ENCODE data around the gene PKDCC.

Gene PKDCC, protein sequence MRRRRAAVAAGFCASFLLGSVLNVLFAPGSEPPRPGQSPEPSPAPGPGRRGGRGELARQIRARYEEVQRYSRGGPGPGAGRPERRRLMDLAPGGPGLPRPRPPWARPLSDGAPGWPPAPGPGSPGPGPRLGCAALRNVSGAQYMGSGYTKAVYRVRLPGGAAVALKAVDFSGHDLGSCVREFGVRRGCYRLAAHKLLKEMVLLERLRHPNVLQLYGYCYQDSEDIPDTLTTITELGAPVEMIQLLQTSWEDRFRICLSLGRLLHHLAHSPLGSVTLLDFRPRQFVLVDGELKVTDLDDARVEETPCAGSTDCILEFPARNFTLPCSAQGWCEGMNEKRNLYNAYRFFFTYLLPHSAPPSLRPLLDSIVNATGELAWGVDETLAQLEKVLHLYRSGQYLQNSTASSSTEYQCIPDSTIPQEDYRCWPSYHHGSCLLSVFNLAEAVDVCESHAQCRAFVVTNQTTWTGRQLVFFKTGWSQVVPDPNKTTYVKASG
- total RNA-seq = 0 to 1.9 (median 0.23) reads per million in 9 experiments

DNA sequence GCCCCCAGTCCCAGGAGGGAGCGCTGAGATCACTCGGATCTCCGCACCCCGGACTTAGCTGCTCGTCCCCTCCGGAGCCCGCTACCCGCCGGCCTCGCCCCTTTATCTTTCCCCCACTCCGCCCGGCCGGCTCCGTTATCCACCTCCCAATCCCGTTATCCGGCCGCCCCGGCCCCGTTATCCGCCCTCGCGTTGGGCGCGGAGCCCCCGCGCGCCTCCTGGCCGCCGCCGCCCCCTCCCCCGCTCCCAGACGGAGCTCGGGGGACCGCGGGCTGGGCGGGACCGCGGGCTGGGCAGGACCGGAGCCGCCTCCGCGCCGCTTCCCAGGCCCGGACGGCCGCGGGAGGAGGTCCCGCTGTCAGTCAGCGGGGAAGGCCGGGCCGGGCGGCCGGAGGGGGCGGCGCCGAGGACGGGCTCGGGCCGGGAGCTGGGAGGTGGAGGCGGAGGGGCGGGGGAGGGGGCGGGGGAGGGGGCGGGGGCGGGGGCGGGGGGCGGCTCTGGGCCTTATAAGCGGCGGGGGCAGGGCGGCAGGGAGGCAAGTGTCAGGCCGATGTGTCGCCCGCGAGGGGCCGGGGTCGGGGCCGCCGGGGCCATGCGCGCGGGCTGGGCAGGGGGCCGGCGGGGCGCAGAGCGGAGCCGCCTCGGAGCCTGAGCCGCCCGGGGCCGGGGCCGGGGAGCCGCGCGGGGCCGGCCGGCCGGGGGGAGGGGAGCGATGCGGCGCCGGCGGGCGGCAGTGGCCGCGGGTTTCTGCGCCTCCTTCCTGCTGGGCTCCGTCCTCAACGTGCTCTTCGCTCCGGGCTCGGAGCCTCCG is at the start of gene PKDCC:
Gene PKDCC (plus strand): TSS at position 534 of the 811 bp plus-strand sequence. CDS start 179 bp downstream, at position 713.
- peak within 1 kb of the TSS; percentile 69 to 73 for H3K4me3 Mint-ChIP-seq
- H3K9me3 Mint-ChIP-seq = no peaks in the 10 kb centered on the region
- H3K27ac Mint-ChIP-seq = no peak within 1 kb of the TSS
- peaks cover 57 to 60% of the 10 kb centered on the region in 2 donors for H3K27me3 Mint-ChIP-seq
- ATAC-seq (replicated peaks) (peak; percentile 71), DNase-seq (peak; percentile 15 to 17 (median 17))
- H3K4me1 Mint-ChIP-seq (ENCODE audit: low read depth in 2 of 2) = peaks cover 0 to 3% of the 10 kb centered on the region in 2 donors
- H3K36me3 Mint-ChIP-seq (ENCODE audit: insufficient read depth) = no peaks in the 10 kb centered on the region

DNA sequence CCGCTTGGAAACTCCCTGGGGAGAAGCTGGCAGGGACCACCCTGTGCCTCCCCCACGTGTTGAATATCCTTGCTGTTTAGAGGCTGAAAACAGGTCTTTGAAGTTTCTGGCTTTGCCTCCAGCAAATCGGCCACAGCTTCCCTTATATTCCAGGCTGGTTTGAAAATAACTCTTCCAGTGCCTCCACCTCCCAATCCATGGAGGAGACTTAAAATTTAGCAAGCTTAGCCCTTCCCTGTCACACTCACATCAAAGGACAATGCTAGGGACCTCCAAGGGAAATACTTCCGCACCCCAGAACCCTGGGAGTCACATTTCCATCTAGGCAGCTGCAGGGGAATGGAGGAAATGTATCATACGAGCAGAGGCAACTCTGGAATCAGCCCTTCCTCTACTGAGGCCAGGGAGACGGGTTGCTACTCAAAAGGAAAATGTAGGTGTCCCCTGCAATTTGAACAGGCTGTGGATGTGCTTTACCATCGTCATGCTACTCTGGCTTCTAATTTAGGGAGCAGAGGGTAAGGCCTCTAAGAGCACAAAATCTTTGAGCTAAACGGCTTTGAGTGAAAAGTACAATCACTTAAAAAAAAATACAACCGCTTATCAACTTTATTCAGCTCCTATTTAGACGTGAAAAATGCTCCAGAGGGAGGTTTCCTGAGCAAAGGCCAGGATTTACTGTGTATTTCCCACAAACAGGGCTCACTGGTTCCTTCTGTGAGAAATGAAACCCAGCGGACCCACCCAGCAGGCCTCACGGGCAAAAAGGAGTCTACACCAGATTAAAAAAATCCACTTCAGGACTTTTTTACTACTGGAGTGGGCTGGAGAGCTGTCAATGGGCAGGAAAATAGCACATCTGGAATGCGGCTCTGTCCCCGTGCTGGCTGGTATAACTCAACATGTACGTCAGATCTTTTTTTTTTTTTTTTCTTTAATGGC is 49.4 kb upstream of the PKDCC start:
- H3K27me3 Mint-ChIP-seq = peaks cover 13 to 21% of the 10 kb centered on the region in 2 donors
- no peak overlapping the region for H3K4me3 Mint-ChIP-seq
- DNase-seq (no peak), ATAC-seq (replicated peaks) (no peak)
- H3K4me1 Mint-ChIP-seq (ENCODE audit: low read depth in 2 of 2) = no peaks in the 10 kb centered on the region
- no peaks in the 10 kb centered on the region for H3K36me3 Mint-ChIP-seq (ENCODE audit: insufficient read depth)
- H3K9me3 Mint-ChIP-seq = no peaks in the 10 kb centered on the region
- H3K27ac Mint-ChIP-seq = no peak overlapping the region

DNA sequence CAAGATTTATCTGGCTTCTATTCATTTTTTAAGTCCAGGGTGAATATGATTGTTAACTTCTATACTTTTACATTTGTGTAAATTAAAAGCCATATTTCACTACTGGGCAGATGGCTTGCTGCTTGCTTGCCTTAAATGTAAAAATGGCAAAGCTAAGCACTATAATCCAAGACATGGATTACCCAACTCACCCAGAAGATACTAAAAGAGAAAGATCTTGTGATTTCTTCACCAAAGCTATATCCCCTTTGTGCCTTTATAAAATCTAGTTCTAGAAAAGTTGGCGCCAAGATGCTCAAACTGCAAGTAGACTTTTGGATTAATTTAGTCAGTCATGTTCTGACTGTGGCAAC is 48.7 kb upstream of the PKDCC start:
- no peak for DNase-seq
- H3K27ac Mint-ChIP-seq = no peak overlapping the region
- no peaks in the 10 kb centered on the region for H3K36me3 Mint-ChIP-seq (ENCODE audit: insufficient read depth)
- no peak for ATAC-seq (replicated peaks)
- peaks cover 0 to 2% of the 10 kb centered on the region in 2 donors for H3K9me3 Mint-ChIP-seq
- H3K4me3 Mint-ChIP-seq = no peak overlapping the region
- H3K4me1 Mint-ChIP-seq (ENCODE audit: low read depth in 2 of 2) = no peaks in the 10 kb centered on the region
- H3K27me3 Mint-ChIP-seq = peaks cover 13 to 21% of the 10 kb centered on the region in 2 donors

DNA sequence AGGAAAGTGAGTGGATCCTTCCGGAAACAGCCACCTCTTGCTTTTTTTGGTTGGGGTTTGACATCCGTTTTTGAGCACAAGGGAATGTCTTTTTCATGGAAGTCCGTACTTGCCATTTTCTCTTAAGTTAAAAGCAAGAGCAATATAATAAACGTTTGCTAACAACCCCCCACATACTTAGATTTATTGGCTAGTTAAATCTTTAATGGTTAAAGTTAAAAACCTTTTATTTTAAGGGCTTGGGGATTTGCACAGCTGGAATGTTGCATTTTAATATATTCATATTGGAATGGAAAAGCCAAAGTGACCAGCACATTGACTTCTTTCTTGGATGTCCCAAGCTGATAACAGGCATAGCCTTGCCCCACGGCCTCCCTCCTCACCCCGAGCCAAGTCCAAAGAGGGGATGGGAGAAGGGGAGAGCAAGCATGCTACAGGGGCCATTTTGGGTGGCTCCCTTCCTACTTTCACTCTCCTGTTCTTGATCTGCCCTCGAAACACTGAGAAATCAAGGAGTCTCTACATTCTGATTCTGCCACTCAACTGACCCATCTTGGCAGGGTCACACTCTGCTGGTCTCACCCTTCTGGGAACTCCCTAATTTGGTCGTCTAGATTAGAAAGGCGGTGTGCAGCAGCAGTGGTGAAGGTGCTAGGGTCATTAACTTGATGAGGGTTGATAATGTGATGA is 48.1 kb upstream of the PKDCC start:
- peaks cover 0 to 5% of the 10 kb centered on the region in 2 donors for H3K9me3 Mint-ChIP-seq
- no peaks in the 10 kb centered on the region for H3K4me1 Mint-ChIP-seq (ENCODE audit: low read depth in 2 of 2)
- peaks cover 13 to 22% of the 10 kb centered on the region in 2 donors for H3K27me3 Mint-ChIP-seq
- DNase-seq (no peak), ATAC-seq (replicated peaks) (no peak)
- no peak overlapping the region for H3K4me3 Mint-ChIP-seq
- no peaks in the 10 kb centered on the region for H3K36me3 Mint-ChIP-seq (ENCODE audit: insufficient read depth)
- no peak overlapping the region for H3K27ac Mint-ChIP-seq

DNA sequence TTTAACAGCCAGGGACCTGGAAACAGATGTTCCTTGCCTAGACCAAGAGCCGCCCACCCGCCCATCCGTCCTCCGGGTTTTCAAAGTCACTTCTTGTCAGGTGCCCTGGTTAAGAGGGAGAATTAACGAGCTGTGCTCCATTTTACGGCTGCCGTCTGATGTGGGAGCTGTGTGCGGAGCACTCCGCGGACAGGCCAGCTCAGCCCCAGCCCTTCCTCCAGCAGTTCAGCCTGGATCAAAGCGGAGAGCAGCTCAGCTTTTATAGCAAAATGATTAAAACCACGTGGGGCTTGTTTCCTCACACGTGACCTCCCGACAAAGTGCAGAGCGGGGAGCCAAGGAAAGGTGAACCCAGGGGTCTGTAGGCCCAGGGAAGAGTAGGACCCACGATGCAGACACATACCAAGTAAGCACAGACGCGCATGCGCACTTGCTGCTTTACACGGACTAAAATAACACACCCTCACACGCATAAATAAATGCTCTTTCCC is 46.1 kb upstream of the PKDCC start:
- H3K4me3 Mint-ChIP-seq = no peak overlapping the region
- ATAC-seq (replicated peaks) (no peak), DNase-seq (no peak)
- no peaks in the 10 kb centered on the region for H3K36me3 Mint-ChIP-seq (ENCODE audit: insufficient read depth)
- H3K27me3 Mint-ChIP-seq = peaks cover 22 to 40% of the 10 kb centered on the region in 2 donors
- no peak overlapping the region for H3K27ac Mint-ChIP-seq
- H3K9me3 Mint-ChIP-seq = peaks cover 0 to 7% of the 10 kb centered on the region in 2 donors
- H3K4me1 Mint-ChIP-seq (ENCODE audit: low read depth in 2 of 2) = no peaks in the 10 kb centered on the region

DNA sequence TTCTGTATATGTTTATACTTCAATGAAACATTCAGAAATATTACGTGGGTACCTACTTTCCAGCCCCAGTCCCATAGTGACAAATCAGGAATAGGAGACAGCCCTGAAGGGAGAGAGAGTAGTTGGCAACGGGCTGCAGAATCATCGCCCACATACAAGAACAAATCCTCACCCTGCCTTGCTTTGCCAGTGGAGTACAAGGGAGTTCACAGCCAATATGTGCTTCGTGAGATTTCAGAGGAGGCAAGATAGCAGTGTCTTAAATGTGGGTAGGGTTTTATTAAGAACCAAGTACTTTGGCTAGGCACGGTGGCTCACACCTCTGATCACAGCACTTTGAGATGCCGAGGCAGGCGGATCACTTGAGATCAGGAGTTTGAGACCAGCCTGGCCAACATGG is 40.3 kb upstream of the PKDCC start:
- H3K9me3 Mint-ChIP-seq = peaks cover 0 to 7% of the 10 kb centered on the region in 2 donors
- H3K27me3 Mint-ChIP-seq = peaks cover 17 to 31% of the 10 kb centered on the region in 2 donors
- peaks cover 24 to 25% of the 10 kb centered on the region in 2 donors for H3K4me1 Mint-ChIP-seq (ENCODE audit: low read depth in 2 of 2)
- H3K27ac Mint-ChIP-seq = no peak overlapping the region
- DNase-seq (no peak), ATAC-seq (replicated peaks) (no peak)
- H3K4me3 Mint-ChIP-seq = no peak overlapping the region
- no peaks in the 10 kb centered on the region for H3K36me3 Mint-ChIP-seq (ENCODE audit: insufficient read depth)

DNA sequence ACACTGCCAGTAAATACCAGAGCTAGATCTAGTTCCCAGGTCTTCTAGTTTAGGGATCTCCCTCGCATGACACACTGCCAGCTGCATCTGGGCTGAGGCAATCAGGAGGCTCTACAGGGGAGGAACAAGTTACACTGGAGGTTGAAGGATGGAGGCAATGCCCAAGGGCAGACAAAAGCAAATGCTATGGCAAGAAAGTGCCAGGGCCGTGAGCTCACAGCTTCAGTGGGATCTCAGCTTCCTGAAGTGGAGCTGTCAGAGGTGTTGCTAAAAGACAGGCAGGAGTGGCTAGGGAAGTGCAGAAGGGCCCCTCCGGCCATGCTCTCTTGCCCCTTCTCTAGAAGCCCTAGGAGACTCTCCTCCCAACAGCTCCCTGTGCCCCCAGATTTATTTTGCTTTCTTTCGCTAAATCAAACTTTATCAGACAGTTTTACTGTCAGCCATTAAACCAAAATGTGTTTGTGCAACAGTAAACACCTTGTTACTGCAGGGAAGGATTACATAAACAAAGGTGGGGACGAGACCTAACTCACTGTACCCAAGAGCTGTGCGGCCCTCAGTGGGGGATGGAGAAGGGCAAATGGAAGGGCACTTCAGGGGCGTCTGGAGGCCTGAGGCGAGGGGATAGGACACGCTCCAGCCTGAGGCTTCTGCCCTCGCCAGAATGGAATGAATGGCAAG is 39.4 kb upstream of the PKDCC start:
- no peaks in the 10 kb centered on the region for H3K36me3 Mint-ChIP-seq (ENCODE audit: insufficient read depth)
- no peak for ATAC-seq (replicated peaks)
- H3K4me3 Mint-ChIP-seq = peak overlapping the region; percentile 82
- peaks cover 25 to 27% of the 10 kb centered on the region in 2 donors for H3K4me1 Mint-ChIP-seq (ENCODE audit: low read depth in 2 of 2)
- peaks cover 17 to 31% of the 10 kb centered on the region in 2 donors for H3K27me3 Mint-ChIP-seq
- H3K27ac Mint-ChIP-seq = peak overlapping the region in 1 of 2 donors; percentile 81
- no peak for DNase-seq
- peaks cover 0 to 7% of the 10 kb centered on the region in 2 donors for H3K9me3 Mint-ChIP-seq

DNA sequence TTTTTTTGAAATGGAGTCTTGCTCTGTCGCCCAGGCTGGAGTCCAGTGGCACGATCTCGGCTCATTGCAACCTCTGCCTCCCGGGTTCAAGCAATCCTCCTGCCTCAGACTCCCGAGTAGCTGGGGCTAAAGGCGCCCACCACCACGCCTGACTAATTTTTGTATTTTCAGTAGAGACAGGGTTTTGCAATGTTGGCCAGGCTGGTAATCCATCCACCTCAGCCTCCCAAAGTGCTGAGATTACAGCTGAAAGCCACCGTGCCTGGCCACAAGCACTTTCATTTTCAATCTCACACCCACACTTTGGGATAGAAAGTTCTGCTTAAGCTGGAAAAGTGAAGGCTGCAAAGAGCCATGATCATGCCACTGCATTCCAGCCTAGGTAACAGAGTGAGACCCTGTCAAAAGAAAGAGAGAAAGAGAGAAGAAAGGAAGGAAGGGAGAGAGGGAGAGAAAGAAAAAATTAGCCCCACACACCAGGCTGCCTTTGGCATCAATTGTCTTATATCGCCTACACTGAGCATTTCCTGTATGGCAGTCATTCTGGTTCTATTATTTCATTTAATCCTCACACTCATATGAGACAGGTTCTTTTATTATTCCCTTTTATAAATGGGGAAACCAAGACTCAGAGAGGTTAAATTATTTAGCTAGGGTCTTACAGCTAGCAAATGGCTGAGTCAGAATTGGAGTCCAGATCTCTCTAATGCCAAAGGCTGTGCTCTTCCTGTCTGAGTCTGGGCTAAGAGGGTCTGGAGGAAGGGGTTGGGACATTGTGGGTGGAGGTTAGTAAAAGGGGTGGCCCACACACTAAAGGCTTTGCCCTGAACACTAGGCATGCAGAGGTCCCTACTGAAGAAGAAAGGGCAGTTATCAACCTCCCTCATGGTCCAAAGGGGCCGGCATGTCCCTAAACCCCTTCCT is 37.9 kb upstream of the PKDCC start:
- peaks cover 0 to 2% of the 10 kb centered on the region in 2 donors for H3K9me3 Mint-ChIP-seq
- H3K27ac Mint-ChIP-seq = peak overlapping the region; percentile 66 to 81
- peak overlapping the region; percentile 82 for H3K4me3 Mint-ChIP-seq
- peaks cover 25 to 27% of the 10 kb centered on the region in 2 donors for H3K4me1 Mint-ChIP-seq (ENCODE audit: low read depth in 2 of 2)
- H3K27me3 Mint-ChIP-seq = peaks cover 17 to 29% of the 10 kb centered on the region in 2 donors
- no peaks in the 10 kb centered on the region for H3K36me3 Mint-ChIP-seq (ENCODE audit: insufficient read depth)
- peak; percentile 48 for ATAC-seq (replicated peaks)
- peak in 1 of 3 experiments; percentile 3 for DNase-seq

DNA sequence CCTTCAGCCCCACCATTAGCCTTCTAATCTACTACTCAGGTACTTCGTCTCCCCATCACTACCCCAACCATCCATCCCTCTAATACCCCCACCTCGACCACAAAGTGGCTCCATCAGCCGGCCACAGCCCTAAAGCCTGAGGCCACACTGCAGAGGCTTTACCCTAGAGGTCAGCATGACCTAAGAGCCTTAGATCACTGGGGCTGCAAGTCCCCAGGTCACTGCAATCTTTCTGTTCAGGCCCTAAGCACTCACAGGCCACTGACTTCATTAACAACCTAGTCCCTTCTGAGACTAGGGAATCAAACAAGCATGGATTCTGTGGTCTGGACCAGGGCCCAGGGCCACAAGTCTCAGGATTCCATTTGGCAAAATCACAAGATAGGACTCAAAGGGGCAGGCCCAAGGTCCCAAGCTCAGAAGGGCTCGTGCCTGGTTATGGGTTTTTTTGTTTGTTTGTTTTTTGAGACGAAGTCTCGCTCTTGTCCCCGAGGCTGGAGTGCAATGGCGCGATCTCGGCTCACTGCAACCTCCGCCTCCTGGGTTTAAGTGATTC is 37.0 kb upstream of the PKDCC start:
- H3K36me3 Mint-ChIP-seq (ENCODE audit: insufficient read depth) = no peaks in the 10 kb centered on the region
- H3K9me3 Mint-ChIP-seq = no peaks in the 10 kb centered on the region
- DNase-seq = no peak
- peaks cover 25 to 27% of the 10 kb centered on the region in 2 donors for H3K4me1 Mint-ChIP-seq (ENCODE audit: low read depth in 2 of 2)
- peak overlapping the region in 1 of 2 donors; percentile 82 for H3K4me3 Mint-ChIP-seq
- H3K27ac Mint-ChIP-seq = no peak overlapping the region
- peaks cover 15 to 21% of the 10 kb centered on the region in 2 donors for H3K27me3 Mint-ChIP-seq
- ATAC-seq (replicated peaks) = no peak

DNA sequence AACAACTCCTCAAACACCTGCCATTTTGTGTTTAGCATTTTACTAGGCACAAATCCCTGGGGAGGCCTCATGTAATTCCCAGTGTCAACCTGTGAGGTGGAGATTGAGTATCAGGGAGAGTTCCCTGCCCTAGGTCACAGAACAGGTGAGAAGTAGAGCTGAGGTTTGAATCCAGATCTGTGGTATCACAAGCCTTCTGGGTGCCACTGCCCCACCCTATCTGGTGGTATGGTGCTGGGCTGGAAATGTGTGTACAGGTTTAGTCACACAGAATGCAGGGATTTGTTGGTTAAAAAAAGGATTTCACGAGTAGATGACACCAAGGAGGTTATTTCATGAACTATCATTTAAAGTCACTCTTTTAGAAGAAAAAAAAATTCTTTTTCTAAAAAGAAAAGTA is 35.7 kb upstream of the PKDCC start:
- Mint-ChIP-seq H3K4me3 (no peak overlapping the region), H3K9me3 (no peaks in the 10 kb centered on the region), H3K4me1 (ENCODE audit: low read depth in 2 of 2) (peaks cover 25 to 27% of the 10 kb centered on the region in 2 donors)

DNA sequence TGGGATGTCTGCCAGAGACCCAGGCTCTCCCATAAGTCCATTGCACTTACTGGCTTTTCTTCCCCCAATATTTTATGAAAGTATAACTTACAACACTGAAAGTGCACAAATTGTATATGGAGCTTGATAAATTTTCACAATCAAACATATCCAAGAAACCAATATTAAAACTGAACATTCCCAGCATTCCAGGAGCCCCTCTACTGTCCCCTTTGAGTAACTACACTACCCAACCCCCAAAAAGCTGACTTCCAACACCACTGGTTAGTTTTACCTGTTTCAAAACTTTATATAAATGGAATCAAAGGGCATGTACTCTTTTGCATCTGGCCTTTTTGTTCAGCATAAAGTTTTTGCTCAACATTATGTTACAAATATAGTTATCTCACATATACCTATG is 35.2 kb upstream of the PKDCC start:
- no peak overlapping the region for H3K4me3 Mint-ChIP-seq
- ATAC-seq (replicated peaks) = no peak

More for the DNA sequence above, 35.7 kb upstream of the PKDCC start:
- no peak overlapping the region for H3K27ac Mint-ChIP-seq
- peaks cover 6 to 19% of the 10 kb centered on the region in 2 donors for H3K27me3 Mint-ChIP-seq
- DNase-seq (no peak), ATAC-seq (replicated peaks) (peak; percentile 55)
- H3K36me3 Mint-ChIP-seq (ENCODE audit: insufficient read depth) = no peaks in the 10 kb centered on the region

More for the DNA sequence above, 35.2 kb upstream of the PKDCC start:
- DNase-seq = no peak
- peak overlapping the region in 1 of 2 donors; percentile 3 for H3K27ac Mint-ChIP-seq
- H3K4me1 Mint-ChIP-seq (ENCODE audit: low read depth in 2 of 2) = peaks cover 25 to 27% of the 10 kb centered on the region in 2 donors
- H3K36me3 Mint-ChIP-seq (ENCODE audit: insufficient read depth) = no peaks in the 10 kb centered on the region
- peaks cover 6 to 19% of the 10 kb centered on the region in 2 donors for H3K27me3 Mint-ChIP-seq
- H3K9me3 Mint-ChIP-seq = no peaks in the 10 kb centered on the region
